Esophagus muscularis mucosa (tissue), 2 donors: Measurements from ENCODE around the gene MAGI2.

ENCODE experiments used
- POLR2A ChIP-seq: fragments of 450-650 bp; IDR thresholded peaks from one replicate; pipeline ENCODE4 v1.6.1; 2017; ENCODE audit warnings: antibody characterized with exemption, moderate library complexity, mild to moderate bottlenecking, low read depth
- POLR2AphosphoS5 ChIP-seq, 2 donors: sonication (generic); formaldehyde crosslinking; IDR thresholded peaks; one replicate each; pipeline ENCODE4 v1.6.1; 2017; ENCODE audit warnings: antibody characterized with exemption in 2 of 2

DNA sequence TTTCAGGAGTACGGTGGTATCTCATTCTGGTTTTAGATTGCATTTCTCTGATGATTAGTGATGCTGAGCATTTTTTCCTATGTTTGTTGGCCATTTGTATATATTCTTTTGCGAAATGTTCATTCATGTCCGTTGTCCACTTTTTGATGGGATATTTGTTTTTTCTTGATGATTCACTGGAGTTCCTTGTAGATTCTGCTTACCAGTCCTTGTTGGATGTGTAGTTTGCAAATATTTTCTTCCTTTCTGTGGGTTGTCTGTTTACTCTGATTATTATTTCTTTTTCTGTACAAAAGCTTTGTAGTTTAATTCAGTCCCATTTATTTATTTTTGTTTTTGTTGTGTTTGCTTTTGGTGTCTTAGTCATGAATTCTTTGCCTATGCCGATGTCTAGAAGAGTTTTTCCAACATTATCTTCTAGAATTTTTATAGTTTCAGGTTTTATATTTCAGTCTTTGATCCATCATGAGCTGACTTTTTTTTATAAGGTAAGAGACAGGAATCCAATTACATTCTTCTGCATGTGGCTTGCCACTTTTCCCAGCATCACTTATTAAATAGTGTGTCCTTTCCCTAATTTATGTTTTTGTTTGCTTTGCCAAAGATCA lies 320.5 kb downstream of the MAGI2 start:
- TF ChIP-seq POLR2AphosphoS5 (IDR thresholded peaks at IDR 0.05) (no peak), POLR2A (no peak)
